ENCODE measurements around the gene TGFBR1. TPM values are rescaled to one million over a fixed set of nuclear protein-coding genes. Genes with fewer than 3 reads are reported as not detected.

Gene TGFBR1
- total RNA-seq, 2 donors from 2014 or later = 8.0 to 15.4 TPM

- no peak for TF ChIP-seq CTCF (IDR thresholded peaks at IDR 0.05)
- Histone ChIP-seq H3K27me3 (no peaks in the 10 kb centered on the region), H3K27ac (no peak overlapping the region), H3K4me1 (no peaks in the 10 kb centered on the region), H3K9me3 (no peaks in the 10 kb centered on the region), H3K4me3 (no peak overlapping the region), H3K36me3 (no peaks in the 10 kb centered on the region)
- DNase-seq (ENCODE audit: low spot score) = no peak
Observed at GRCh38 chr9:99173570-99174504, 68.9 kb downstream of the TGFBR1 start.

GRCh38 chr9:99176527-99177013 is 71.7 kb downstream of the TGFBR1 start:
- Histone ChIP-seq H3K27ac (no peak overlapping the region), H3K27me3 (no peaks in the 10 kb centered on the region), H3K4me3 (no peak overlapping the region), H3K9me3 (no peaks in the 10 kb centered on the region), H3K4me1 (no peaks in the 10 kb centered on the region), H3K36me3 (no peaks in the 10 kb centered on the region)
- no peak for TF ChIP-seq CTCF (IDR thresholded peaks at IDR 0.05)
- DNase-seq (ENCODE audit: low spot score) = no peak

- Histone ChIP-seq H3K4me1 (no peaks in the 10 kb centered on the region), H3K27ac (no peak overlapping the region), H3K9me3 (no peaks in the 10 kb centered on the region), H3K36me3 (no peaks in the 10 kb centered on the region), H3K4me3 (no peak overlapping the region), H3K27me3 (no peaks in the 10 kb centered on the region)
- DNase-seq (ENCODE audit: low spot score) = no peak
- no peak for TF ChIP-seq CTCF (IDR thresholded peaks at IDR 0.05)
Observed at GRCh38 chr9:99177576-99178366, 72.9 kb downstream of the TGFBR1 start.

- H3K27me3 ChIP-seq = no peaks in the 10 kb centered on the region
- H3K9me3 ChIP-seq = no peaks in the 10 kb centered on the region
- no peak for DNase-seq (ENCODE audit: low spot score)
- no peak overlapping the region for H3K4me3 ChIP-seq
- no peaks in the 10 kb centered on the region for H3K36me3 ChIP-seq
- H3K4me1 ChIP-seq = peaks cover 0 to 2% of the 10 kb centered on the region in 2 donors
- no peak for TF ChIP-seq CTCF (IDR thresholded peaks at IDR 0.05)
- H3K27ac ChIP-seq = no peak overlapping the region
Observed at GRCh38 chr9:99178912-99179872, 74.3 kb downstream of the TGFBR1 start.

- Histone ChIP-seq H3K27ac (no peak overlapping the region), H3K4me3 (no peak overlapping the region), H3K36me3 (no peaks in the 10 kb centered on the region), H3K4me1 (peaks cover 0 to 11% of the 10 kb centered on the region in 2 donors), H3K9me3 (no peaks in the 10 kb centered on the region), H3K27me3 (no peaks in the 10 kb centered on the region)
- no peak for DNase-seq (ENCODE audit: low spot score)
- TF ChIP-seq CTCF (IDR thresholded peaks at IDR 0.05) = no peak
Observed at GRCh38 chr9:99180199-99180598, 75.3 kb downstream of the TGFBR1 start.

All from right atrium auricular region (tissue), 2 donors.